ENCODE results near the gene SH3BP5. TPM values are rescaled to one million over a fixed set of nuclear protein-coding genes. Genes with fewer than 3 reads are reported as not detected.
A peak's percentile ranks its signal among the peaks of the same experiment; 100 is the strongest.

SH3BP5 gene
- total RNA-seq, 1 experiment from 2014 or later = 85.4 TPM

- DNase-seq (ENCODE audit: low spot score) = no peak
Observed at GRCh38 chr3:15326037-15326436, 6.3 kb downstream of the SH3BP5 start.

- peak; percentile 63 for DNase-seq (ENCODE audit: low spot score)
Observed at GRCh38 chr3:15325228-15325627, 7.2 kb downstream of the SH3BP5 start.

GRCh38 chr3:15324379-15324808 is 8.0 kb downstream of the SH3BP5 start:
- no peak for DNase-seq (ENCODE audit: low spot score)

GRCh38 chr3:15323063-15323462 is 9.3 kb downstream of the SH3BP5 start:
- no peak for DNase-seq (ENCODE audit: low spot score)

- DNase-seq (ENCODE audit: low spot score) = no peak
Observed at GRCh38 chr3:15321349-15321748, 11.0 kb downstream of the SH3BP5 start.

GRCh38 chr3:15319575-15319974 is 12.8 kb downstream of the SH3BP5 start:
- DNase-seq (ENCODE audit: low spot score) = peak; percentile 46

GRCh38 chr3:15319136-15319535 is 13.2 kb downstream of the SH3BP5 start:
- DNase-seq (ENCODE audit: low spot score) = no peak

GRCh38 chr3:15318661-15319060 is 13.7 kb downstream of the SH3BP5 start:
- DNase-seq (ENCODE audit: low spot score) = no peak

GRCh38 chr3:15316998-15317435 is 15.4 kb downstream of the SH3BP5 start:
- no peak for DNase-seq (ENCODE audit: low spot score)

- DNase-seq (ENCODE audit: low spot score) = peak; percentile 72
Observed at GRCh38 chr3:15315003-15315402, 17.4 kb downstream of the SH3BP5 start.

- no peak for DNase-seq (ENCODE audit: low spot score)
Observed at GRCh38 chr3:15314276-15314675, 18.1 kb downstream of the SH3BP5 start.

GRCh38 chr3:15313461-15313860 is 18.9 kb downstream of the SH3BP5 start:
- DNase-seq (ENCODE audit: low spot score) = no peak

GRCh38 chr3:15312550-15312949 is 19.8 kb downstream of the SH3BP5 start:
- DNase-seq (ENCODE audit: low spot score) = no peak

- peak; percentile 90 for DNase-seq (ENCODE audit: low spot score)
Observed at GRCh38 chr3:15310491-15311370, 21.7 kb downstream of the SH3BP5 start.

GRCh38 chr3:15309662-15310335 is 22.6 kb downstream of the SH3BP5 start:
- no peak for DNase-seq (ENCODE audit: low spot score)

GRCh38 chr3:15307580-15307979 is 24.8 kb downstream of the SH3BP5 start:
- no peak for DNase-seq (ENCODE audit: low spot score)

- DNase-seq (ENCODE audit: low spot score) = no peak
Observed at GRCh38 chr3:15306979-15307359, 25.4 kb downstream of the SH3BP5 start.

- DNase-seq (ENCODE audit: low spot score) = peak; percentile 98
Observed at GRCh38 chr3:15305359-15305844, 27.0 kb downstream of the SH3BP5 start.

- DNase-seq (ENCODE audit: low spot score) = no peak
Observed at GRCh38 chr3:15303728-15304127, 28.7 kb downstream of the SH3BP5 start.

- DNase-seq (ENCODE audit: low spot score) = no peak
Observed at GRCh38 chr3:15303216-15303615, 29.2 kb downstream of the SH3BP5 start.

GRCh38 chr3:15301761-15302160 is 30.6 kb downstream of the SH3BP5 start:
- no peak for DNase-seq (ENCODE audit: low spot score)

GRCh38 chr3:15300323-15301078 is 31.9 kb downstream of the SH3BP5 start:
- DNase-seq (ENCODE audit: low spot score) = peak; percentile 100

All from A172 (cell line).